SK-N-SH treated with all-trans-retinoic acid at 6 μM for 48 hours (cell line): ENCODE results near the gene CFAP20DC.

Experiments
- ATAC-seq: fragments of 200-7000 bp; cut with Tn5 transposase; 3 replicates; pipeline ENCODE4 v1.9.1; 2020; ENCODE audit warnings: mild to moderate bottlenecking, moderate library complexity
- ARNTL ChIP-seq: fragments of 450-650 bp; formaldehyde crosslinking; IDR thresholded peaks from 2 replicates; pipeline ENCODE4 v1.5.0; 2020; ENCODE audit warnings: low read depth, mild to moderate bottlenecking, moderate library complexity, borderline replicate concordance
- BACH2 ChIP-seq: fragments of 250-450 bp; sonication (Bioruptor Pico); IDR thresholded peaks from 2 replicates; pipeline ENCODE4 v1.9.0; 2021; ENCODE audit warnings: mild to moderate bottlenecking, borderline replicate concordance
- CREB5 ChIP-seq: fragments of 250-450 bp; sonication (Bioruptor Pico); IDR thresholded peaks from 2 replicates; pipeline ENCODE4 v1.5.1; 2020; ENCODE audit warnings: low read depth, mild to moderate bottlenecking, moderate library complexity
- GLIS3 ChIP-seq: fragments of 250-450 bp; sonication (Bioruptor Pico); IDR thresholded peaks from 2 replicates; pipeline ENCODE4 v1.5.0; 2020; ENCODE audit warnings: mild to moderate bottlenecking, moderate library complexity
- OSR1 ChIP-seq: fragments of 250-450 bp; sonication (Bioruptor Pico); IDR thresholded peaks from 2 replicates; pipeline ENCODE4 v1.8.0; 2022; ENCODE audit warnings: moderate library complexity, mild to moderate bottlenecking, inconsistent platforms
- PPARA ChIP-seq: fragments of 250-450 bp; sonication (Bioruptor Pico); IDR thresholded peaks from 2 replicates; pipeline ENCODE4 v1.5.0; 2020; ENCODE audit warnings: mild to moderate bottlenecking, borderline replicate concordance
- RARB ChIP-seq: fragments of 250-450 bp; sonication (Bioruptor Pico); IDR thresholded peaks from 2 replicates; pipeline ENCODE4 v1.8.0; 2021; ENCODE audit warnings: mild to moderate bottlenecking, moderate library complexity
- SNAI2 ChIP-seq: fragments of 250-450 bp; sonication (Bioruptor Pico); IDR thresholded peaks from 2 replicates; pipeline ENCODE4 v1.5.0; 2020; ENCODE audit warnings: mild to moderate bottlenecking, moderate library complexity
- TSHZ2 ChIP-seq: fragments of 250-450 bp; sonication (Bioruptor Pico); IDR thresholded peaks from 2 replicates; pipeline ENCODE4 v1.5.0; 2020; ENCODE audit warnings: mild to moderate bottlenecking, moderate library complexity
- ZC3H10 ChIP-seq: fragments of 250-450 bp; sonication (Bioruptor Pico); IDR thresholded peaks from 2 replicates; pipeline ENCODE4 v1.5.1; 2021; ENCODE audit warnings: mild to moderate bottlenecking, moderate library complexity
- ZFP3 ChIP-seq: fragments of 250-450 bp; sonication (Bioruptor Pico); IDR thresholded peaks from 2 replicates; pipeline ENCODE4 v1.5.0; 2020; ENCODE audit warnings: mild to moderate bottlenecking, moderate library complexity
- ZFP30 ChIP-seq: fragments of 450-650 bp; formaldehyde crosslinking; IDR thresholded peaks from 2 replicates; pipeline ENCODE4 v1.5.0; 2022; ENCODE audit warnings: mild to moderate bottlenecking, moderate library complexity
- ZNF70 ChIP-seq: fragments of 450-650 bp; formaldehyde crosslinking; IDR thresholded peaks from 2 replicates; pipeline ENCODE4 v1.5.0; 2020; ENCODE audit warnings: mild to moderate bottlenecking, moderate library complexity
- ZNF8 ChIP-seq: fragments of 450-650 bp; formaldehyde crosslinking; IDR thresholded peaks from 2 replicates; pipeline ENCODE4 v1.5.0; 2020; ENCODE audit warnings: mild to moderate bottlenecking, moderate library complexity
- TF ChIP-seq, protein P1 (sequence below): fragments of 250-450 bp; sonication (Bioruptor Pico); IDR thresholded peaks from 2 replicates; pipeline ENCODE4 v1.8.0; 2020; ENCODE audit warnings: mild to moderate bottlenecking, moderate library complexity, borderline replicate concordance
- TF ChIP-seq, protein P2 (sequence below): fragments of 250-450 bp; sonication (Bioruptor Pico); IDR thresholded peaks from 2 replicates; pipeline ENCODE4 v1.5.1; 2021; ENCODE audit warnings: mild to moderate bottlenecking, moderate library complexity
- TF ChIP-seq, protein P3 (sequence below): fragments of 250-450 bp; sonication (Bioruptor Pico); IDR thresholded peaks from 2 replicates; pipeline ENCODE4 v1.8.0; 2021; ENCODE audit warnings: low read depth, mild to moderate bottlenecking, moderate library complexity, borderline replicate concordance

The CFAP20DC gene

GRCh38 chr3:58866079-58866478 is 183.7 kb downstream of the CFAP20DC start (continued):
- TF ChIP-seq, protein P1, sequence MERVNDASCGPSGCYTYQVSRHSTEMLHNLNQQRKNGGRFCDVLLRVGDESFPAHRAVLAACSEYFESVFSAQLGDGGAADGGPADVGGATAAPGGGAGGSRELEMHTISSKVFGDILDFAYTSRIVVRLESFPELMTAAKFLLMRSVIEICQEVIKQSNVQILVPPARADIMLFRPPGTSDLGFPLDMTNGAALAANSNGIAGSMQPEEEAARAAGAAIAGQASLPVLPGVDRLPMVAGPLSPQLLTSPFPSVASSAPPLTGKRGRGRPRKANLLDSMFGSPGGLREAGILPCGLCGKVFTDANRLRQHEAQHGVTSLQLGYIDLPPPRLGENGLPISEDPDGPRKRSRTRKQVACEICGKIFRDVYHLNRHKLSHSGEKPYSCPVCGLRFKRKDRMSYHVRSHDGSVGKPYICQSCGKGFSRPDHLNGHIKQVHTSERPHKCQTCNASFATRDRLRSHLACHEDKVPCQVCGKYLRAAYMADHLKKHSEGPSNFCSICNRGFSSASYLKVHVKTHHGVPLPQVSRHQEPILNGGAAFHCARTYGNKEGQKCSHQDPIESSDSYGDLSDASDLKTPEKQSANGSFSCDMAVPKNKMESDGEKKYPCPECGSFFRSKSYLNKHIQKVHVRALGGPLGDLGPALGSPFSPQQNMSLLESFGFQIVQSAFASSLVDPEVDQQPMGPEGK = no peak
- TF ChIP-seq ZFP30 = no peak
- TF ChIP-seq, protein P2, sequence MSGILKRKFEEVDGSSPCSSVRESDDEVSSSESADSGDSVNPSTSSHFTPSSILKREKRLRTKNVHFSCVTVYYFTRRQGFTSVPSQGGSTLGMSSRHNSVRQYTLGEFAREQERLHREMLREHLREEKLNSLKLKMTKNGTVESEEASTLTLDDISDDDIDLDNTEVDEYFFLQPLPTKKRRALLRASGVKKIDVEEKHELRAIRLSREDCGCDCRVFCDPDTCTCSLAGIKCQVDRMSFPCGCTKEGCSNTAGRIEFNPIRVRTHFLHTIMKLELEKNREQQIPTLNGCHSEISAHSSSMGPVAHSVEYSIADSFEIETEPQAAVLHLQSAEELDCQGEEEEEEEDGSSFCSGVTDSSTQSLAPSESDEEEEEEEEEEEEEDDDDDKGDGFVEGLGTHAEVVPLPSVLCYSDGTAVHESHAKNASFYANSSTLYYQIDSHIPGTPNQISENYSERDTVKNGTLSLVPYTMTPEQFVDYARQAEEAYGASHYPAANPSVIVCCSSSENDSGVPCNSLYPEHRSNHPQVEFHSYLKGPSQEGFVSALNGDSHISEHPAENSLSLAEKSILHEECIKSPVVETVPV (CRISPR knock-in tag) = no peak
- no peak for TF ChIP-seq RARB
- no peak for TF ChIP-seq ZFP3 (CRISPR knock-in tag)

- TF ChIP-seq SNAI2 (no peak), ZC3H10 (CRISPR knock-in tag) (no peak), PPARA (CRISPR knock-in tag) (no peak), ZNF8 (CRISPR knock-in tag) (no peak), GLIS3 (CRISPR knock-in tag) (no peak), RARB (no peak)
- TF ChIP-seq, protein P2 (CRISPR knock-in tag) = no peak
- TF ChIP-seq, protein P1 = no peak
- TF ChIP-seq, protein P3, sequence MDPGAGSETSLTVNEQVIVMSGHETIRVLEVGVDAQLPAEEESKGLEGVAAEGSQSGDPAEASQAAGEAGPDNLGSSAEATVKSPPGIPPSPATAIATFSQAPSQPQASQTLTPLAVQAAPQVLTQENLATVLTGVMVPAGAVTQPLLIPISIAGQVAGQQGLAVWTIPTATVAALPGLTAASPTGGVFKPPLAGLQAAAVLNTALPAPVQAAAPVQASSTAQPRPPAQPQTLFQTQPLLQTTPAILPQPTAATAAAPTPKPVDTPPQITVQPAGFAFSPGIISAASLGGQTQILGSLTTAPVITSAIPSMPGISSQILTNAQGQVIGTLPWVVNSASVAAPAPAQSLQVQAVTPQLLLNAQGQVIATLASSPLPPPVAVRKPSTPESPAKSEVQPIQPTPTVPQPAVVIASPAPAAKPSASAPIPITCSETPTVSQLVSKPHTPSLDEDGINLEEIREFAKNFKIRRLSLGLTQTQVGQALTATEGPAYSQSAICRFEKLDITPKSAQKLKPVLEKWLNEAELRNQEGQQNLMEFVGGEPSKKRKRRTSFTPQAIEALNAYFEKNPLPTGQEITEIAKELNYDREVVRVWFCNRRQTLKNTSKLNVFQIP (CRISPR knock-in tag) = no peak
- TF ChIP-seq, all 23 proteins: peak for 0
- no peak for ATAC-seq
Measured at GRCh38 chr3:58864480-58864879, 185.3 kb downstream of the CFAP20DC start.

DNA sequence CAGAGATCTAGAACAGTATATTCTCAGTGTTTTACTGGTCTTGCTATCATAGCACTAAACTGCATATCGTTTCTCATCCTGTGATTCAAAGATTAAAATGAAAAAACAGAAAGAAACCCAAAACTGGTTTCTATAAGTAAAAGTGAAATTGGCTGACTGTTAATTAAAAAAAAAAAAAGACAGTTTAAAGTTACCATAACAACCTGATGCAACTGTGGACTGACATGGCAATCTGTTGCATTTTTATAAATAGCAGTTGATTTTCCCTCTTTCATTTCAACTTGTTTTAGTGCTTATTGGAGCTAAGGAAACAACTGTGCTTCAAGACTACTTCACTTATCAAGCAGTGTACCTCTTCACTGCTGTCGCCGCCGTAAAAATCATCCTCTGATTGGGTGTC is 186.6 kb downstream of the CFAP20DC start:
- TF ChIP-seq ZFP30 = no peak
- no peak for TF ChIP-seq ZFP3 (CRISPR knock-in tag)
- no peak for TF ChIP-seq RARB
- TF ChIP-seq, protein P2 (CRISPR knock-in tag) = no peak
- TF ChIP-seq, all 23 proteins: peak for 0
- no peak for ATAC-seq

GRCh38 chr3:58861551-58861950 is 188.3 kb downstream of the CFAP20DC start:
- TF ChIP-seq, protein P2 (CRISPR knock-in tag) = no peak
- TF ChIP-seq ARNTL (CRISPR knock-in tag) (no peak), CREB5 (no peak), SNAI2 (no peak), GLIS3 (CRISPR knock-in tag) (no peak), OSR1 (no peak), ZNF70 (no peak), BACH2 (CRISPR knock-in tag) (no peak), TSHZ2 (CRISPR knock-in tag) (no peak)
- TF ChIP-seq, protein P1 = no peak

More at GRCh38 chr3:58861551-58861950, 188.3 kb downstream of the CFAP20DC start:
- no peak for ATAC-seq
